ENCODE data around the gene ABHD12.

GRCh38 chr20:25256226-25256859 lies 134.3 kb downstream of the ABHD12 start:
- no peak for TF ChIP-seq CTCF (IDR thresholded peaks at IDR 0.05)
- no peak for TF ChIP-seq EZH2 (IDR thresholded peaks at IDR 0.05; ENCODE audit: borderline replicate concordance, insufficient read depth, low read depth, low read length, poor library complexity, severe bottlenecking)
